HG03196 (cell line): ENCODE results near the gene ANKMY2.

Experiments used
- ATAC-seq: cut with Tn5 transposase; IDR thresholded peaks from one replicate; pipeline ENCODE4 v1.9.1; 2021; ENCODE audit not compliant: unreplicated experiment

Gene ANKMY2

DNA sequence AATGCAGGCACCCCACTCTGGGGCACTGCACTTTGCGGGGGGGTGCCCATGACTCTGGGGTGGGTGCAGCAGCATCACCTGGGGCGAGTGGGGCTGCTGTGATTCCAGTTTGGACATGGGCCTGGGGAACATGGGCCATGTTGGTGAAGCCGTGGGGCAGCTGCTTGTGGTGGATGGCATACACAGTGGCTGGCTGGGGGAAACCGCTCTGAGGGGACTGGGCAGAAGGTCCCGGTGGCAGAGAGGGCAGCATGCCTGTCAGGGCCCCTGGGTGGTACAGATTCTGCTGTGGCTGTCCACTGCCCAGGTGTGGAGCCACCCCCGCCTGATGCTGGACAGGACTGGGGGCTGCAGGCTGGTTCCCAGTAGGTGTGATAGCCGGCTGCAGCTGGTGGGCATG lies 61.7 kb downstream of the ANKMY2 start:
- ATAC-seq = no peak

DNA sequence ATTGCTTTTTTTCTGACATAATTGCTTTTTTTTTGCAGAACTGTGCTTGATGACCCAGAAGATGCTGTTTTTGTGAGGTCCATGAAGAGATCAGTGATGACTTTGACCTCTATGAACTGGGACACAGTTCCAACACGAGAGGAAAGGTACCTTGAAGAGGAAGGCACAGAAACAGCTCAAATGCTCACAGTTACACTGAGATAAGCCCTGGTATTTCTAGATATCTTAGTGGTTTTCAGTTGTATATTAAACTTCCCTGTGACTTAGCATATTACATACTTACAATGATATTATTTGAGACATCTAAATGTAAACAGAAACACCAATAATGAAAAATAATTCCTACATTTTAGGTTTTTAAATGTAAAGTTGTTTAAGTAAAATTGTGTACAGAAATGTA lies 64.3 kb downstream of the ANKMY2 start:
- no peak for ATAC-seq

DNA sequence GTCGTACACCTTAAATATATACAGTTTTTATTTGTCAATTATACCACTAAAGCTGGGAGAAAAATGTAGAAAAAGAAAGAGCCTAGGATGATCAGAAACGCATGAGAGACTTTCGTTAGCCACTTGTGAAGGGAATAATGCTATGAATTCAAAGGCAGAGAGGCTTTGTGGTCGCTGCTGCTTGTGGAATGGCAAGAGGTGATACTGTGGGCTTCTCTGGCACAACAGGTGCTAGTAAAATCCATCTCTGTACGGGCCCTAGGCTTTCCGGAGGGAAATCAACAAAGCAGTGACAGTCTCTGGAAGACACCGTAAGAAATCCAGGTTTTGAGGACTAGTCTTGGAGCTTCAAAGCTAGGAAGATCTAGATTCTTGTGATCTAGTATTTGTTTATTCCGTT lies 66.3 kb downstream of the ANKMY2 start:
- ATAC-seq = no peak

DNA sequence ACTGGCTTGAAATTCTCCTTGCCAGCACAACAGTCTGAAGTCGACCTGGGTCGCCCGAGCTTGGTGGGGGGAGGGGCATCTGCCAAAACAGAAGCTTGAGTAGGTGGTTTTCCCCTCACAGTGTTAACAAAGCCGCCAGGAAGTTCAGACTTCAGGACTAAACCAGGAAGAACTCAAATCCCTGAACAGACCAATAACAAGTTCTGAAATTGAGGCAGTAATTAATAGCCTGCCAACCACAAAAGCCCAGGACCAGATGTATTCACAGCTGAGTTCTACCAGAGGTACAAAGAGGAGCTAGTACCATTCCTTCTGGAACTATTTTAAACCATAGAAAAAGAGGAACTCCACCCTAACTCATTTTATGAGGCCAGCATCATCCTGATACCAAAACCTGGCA lies 73.6 kb downstream of the ANKMY2 start:
- no peak for ATAC-seq

DNA sequence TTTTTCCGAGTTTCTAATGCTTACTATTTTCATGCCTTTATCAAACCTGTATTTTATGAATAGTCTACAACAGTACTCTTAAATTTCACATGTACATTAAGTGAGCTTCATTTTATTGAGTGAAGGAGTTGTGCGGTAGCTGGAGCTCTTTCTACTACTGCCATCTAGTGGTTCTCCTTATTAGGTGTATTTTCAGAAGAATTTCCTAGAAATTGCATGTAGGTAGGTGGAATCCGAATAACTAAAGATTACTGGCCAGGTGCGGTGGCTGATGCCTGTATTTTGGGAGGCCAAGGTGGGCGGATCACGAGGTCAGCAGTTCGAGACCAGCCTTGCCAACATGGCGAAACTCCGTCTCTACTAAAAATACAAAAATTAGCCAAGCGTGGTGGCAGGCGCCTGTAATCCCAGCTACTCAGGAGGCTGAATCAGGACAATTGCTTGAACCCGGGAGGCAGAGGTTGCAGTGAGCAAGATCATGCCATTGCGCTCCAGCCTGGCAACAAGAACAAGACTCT lies 80.6 kb downstream of the ANKMY2 start:
- ATAC-seq = no peak

DNA sequence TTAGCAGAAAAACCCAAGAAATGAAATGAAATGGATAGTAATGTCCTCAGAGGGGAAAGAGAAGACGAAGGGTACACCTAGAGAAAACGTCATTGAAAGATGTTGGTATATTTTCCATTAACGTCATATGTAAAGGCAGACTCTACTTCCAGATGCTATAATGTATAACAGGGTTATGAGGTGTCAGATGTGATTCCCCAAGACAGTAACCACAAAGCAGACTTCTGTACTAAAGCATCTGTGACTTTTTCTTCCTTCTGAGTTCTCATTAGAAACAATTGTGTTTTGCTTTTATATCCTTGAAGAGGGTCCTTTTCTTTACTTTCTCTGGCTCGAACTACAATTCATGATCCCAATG lies 81.6 kb downstream of the ANKMY2 start:
- no peak for ATAC-seq

DNA sequence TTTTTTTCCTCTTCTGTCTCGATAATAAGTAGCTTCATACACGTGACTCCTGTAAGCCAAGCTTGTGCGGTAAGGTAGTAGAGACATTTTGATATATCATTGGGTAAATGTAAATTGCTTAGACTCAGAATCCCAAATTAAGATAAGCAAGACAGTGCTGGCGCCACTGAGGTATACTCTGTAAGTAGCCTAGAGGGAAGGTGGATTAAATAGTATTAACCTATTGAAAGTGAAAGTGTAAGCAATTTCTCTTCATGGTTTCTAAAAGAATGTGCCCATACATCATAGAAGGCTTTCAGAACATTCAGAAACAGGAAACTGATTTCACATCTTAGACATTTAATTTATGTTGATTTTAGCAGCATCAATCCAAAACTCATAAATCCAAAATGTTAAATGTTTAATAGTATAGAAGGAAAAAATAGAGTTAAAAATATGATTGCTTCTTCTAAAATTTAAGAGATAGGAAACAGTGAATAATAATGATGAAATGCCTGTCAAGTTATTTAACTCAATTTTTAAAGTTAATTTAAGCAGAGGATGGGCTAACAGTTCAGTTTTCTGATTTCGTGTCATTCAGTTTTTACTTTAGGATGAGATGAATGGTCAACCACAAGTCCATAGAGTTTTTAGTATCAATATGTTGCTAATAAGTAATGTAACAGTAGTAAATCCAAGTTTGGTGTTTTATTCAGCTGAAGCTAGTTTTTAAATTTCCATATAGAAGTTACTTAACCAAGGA lies 82.1 kb downstream of the ANKMY2 start:
- ATAC-seq = peak; percentile 88

DNA sequence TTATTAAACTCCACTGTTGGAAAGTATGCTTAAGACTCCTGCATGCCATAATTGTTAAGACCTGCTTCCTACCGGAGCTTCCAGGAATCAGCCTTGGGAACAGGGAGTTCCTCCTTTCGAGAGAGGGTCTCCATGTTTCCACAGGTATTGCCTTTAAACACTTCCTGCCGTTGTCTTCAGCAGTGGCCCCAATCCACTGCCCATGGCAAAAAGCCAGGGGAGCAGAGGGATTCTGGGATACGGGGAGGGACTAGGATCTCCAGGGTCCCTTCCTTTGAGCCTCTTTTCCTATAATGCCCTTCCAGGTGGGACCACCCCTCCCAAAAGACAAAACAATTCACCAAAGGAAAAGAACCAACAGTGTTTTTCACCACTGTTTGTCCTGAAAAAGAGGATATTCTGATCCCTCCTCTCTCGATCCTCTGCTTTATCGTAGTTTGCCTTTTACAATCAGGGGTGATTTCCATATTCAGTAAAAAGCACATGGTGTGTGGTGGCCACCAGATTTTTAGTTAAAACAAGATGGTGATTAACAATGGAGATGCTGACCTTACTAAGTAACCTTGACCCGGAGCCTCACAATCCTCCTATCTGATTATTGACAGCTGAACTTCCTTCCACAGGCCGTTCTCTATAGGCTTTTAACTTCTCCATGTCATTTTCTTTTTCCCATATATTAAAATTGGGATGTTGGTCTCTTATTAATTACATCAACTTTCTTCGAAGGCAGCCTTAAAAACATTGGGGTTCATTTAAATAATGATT lies 82.9 kb downstream of the ANKMY2 start:
- ATAC-seq = no peak

DNA sequence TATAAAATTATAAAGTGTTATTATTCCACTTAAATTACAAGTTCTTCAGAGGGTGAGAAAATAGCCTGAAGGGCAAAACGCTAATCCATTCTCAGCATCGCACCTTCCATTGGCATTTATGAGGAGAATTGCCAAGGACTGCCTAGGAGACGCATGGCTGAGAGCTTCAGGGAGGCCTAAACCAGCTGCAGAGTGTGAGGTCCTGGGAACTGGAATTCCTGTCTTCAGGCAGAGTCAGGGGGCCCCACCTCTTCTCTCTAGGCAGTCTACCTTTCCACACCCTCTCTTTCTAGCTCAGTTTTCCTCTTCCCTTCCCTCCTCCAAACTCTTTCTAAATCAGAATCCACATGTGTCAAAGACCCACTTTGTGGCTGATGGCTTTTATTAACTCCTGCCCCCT lies 83.6 kb downstream of the ANKMY2 start:
- no peak for ATAC-seq

DNA sequence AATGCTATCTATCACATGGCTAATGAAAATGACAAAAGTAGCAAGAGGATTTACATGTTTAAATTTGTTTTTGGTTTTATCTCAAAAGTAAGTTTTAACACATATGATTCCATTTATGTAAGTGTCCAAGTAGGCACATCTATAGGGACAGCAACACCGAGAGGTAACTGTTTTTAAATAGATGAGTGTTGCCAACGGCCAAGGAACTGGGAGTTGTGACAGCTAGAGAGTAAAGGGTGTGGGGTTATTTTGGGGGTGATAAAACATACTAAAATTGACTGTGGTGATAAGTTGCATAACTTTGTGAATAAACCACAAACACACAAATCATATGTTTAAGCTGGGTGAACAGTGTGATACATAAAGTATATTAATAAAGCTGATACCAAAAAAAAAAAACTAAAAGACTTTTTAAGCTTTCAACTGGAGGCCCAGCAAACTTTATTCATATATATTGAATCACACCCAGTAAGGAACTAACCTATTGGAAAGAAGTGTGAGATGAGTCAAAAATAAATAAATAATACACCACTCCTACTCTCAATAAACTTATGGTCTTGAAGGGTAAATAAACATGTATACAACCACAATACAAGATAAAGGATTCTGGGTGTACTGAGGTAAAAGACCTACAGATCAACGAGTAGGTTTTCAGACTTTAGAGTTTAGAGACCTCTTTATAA lies 85.9 kb downstream of the ANKMY2 start:
- no peak for ATAC-seq

DNA sequence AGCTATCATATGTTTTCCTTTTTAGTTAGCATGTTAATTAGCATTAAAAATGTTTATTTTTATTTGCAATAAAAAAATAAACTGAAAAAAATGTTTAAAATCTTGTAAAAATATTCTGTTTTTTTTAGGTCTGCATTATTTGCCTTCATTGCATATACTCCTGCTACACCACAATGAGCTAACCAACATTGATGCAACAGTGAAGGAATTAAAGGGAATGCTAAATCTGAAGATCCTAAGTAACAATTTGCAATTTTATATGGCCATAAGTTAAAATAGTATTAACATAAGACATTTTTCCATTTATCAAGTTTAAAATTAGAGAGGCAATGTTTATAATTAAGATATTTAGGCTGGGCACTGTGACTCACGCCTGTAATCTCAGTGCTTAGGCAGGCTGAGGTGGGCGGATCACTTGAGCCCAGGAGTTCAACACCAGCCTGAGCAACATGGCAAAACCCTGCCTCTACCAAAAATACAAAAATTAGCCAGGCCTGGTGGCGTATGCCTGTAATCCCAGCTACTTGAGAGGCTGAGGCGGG lies 86.7 kb downstream of the ANKMY2 start:
- ATAC-seq = no peak

DNA sequence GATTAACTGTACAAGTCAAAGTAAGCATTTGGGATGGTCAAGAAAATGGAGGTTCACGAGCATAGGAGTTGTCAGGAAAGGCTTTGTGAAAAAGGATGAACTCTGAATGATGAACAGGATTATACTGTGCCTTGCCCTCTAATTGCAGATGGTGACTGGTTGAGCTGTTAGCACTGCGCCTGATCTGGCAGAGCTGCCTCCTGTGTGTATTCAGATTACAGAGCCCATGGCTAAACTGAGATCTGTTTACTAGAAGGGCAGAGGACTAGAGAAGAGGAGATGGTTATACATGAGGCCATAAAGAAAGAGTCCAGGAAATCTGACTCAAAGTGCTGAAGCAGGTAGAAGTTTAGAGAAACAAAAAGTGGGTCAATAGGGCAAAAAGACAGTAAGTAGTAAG lies 89.2 kb downstream of the ANKMY2 start:
- no peak for ATAC-seq

DNA sequence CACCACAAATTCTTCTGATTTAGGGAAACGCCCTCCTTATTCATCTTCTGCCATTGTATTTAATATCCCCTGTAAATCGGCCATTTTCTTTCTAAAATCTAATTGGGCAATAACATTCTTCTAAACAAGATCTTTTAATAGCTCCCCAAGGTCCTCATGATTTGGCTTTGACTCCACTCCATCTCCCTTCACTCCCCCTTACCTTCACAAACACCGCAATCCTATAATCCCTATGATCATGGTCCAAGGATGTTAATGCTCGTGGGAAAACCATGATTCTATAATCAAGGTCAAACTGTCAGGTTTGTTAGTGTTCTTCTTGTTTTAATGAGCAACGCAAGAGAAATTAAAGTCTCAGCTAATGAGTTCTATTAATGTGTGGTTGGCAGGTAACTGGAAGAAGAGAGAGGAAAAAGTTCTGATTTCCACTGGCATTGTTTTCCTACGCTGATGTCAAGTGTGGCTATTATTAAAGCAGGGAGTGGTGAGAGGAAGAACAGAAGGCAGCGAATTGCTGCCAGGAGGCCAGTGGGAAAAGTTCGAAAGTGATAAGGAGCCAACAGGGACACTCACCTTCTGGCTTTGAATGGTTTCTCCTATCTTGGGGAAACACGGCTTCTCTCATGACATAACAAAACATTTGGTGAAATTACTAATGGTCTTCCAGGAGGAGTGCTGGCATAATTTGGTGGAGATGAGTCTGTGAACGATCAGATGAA lies 90.9 kb downstream of the ANKMY2 start:
- no peak for ATAC-seq

DNA sequence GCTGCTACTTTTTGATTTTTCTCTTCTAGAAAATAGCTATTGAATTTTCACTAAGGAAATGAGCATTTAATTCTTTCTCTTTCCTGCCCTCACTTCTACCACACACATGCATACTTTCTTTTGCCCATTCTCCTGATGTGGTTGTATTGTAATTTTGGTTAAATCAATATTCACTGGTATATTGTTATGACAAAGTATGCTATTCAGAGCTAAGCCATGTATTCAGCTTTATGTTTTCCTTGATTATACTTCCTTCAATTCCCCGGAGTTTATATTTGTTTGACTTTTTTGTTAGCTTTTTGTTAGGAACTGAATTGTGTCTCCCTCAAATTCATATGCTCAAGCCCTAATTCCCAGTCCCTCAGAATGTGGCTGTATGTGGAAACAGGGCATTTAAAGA lies 94.9 kb downstream of the ANKMY2 start:
- no peak for ATAC-seq
